ENCODE data around the gene GTPBP1.

GTPBP1 gene

DNA sequence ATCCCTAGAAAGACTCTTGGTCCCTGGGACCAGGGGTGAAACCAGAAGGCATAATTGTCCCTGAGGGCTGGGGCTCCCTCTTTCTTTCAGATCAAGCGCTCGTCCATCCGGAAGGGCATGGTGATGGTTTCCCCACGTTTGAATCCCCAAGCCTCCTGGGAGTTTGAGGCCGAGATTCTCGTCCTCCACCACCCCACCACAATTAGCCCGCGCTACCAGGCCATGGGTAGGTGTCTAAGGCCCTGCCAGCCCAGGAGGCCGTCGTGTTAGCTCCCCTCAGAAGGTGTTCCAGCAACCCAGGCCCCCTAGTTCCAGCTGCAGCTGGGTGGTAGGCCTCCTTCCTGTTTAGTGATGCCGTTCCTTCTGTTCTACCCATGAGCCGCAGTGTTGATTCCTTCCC lies 21.4 kb downstream of the GTPBP1 start:
- DNase-seq (ENCODE audit: low read depth), result no peak

DNA sequence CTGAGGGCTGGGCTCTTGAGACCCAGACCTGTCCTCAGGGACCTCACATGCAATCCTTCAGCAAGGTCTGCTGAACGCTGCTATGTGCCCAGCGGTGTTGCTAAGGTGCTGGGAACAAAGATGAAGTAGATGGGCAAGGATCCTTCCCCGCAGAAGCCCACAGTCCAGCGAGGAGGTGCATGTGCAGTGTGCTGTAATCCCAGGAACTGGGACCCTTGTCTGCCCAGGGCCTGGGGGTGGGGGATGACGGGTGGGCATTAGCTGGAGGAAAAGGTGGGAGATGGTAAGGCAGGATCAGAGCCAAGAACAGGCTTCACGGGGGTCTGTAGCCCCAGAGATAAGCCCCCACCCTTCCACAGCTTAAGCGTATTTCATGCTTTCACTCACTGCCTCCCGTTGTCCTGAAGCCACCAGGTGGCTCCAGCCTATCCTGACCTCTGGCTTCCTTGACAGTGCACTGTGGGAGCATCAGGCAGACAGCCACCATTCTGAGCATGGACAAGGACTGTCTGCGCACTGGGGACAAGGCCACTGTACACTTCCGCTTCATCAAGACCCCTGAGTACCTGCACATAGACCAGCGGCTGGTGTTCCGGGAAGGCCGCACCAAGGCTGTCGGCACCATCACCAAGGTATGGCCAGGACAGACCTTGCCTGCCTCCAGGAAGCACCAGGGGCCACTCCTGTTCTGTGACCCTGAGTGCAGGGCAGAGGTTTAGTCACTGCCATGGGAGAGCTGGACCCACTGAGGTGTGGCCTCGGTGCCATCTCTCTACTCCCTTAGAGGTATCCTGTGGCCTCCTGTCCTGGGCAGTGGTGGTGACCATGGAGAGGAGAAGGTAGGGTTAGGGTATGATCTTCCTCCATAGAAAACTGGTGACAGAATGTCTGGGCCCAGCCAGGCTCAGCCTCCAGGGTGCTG lies 22.0 kb downstream of the GTPBP1 start:
- no peak for DNase-seq (ENCODE audit: low read depth)

DNA sequence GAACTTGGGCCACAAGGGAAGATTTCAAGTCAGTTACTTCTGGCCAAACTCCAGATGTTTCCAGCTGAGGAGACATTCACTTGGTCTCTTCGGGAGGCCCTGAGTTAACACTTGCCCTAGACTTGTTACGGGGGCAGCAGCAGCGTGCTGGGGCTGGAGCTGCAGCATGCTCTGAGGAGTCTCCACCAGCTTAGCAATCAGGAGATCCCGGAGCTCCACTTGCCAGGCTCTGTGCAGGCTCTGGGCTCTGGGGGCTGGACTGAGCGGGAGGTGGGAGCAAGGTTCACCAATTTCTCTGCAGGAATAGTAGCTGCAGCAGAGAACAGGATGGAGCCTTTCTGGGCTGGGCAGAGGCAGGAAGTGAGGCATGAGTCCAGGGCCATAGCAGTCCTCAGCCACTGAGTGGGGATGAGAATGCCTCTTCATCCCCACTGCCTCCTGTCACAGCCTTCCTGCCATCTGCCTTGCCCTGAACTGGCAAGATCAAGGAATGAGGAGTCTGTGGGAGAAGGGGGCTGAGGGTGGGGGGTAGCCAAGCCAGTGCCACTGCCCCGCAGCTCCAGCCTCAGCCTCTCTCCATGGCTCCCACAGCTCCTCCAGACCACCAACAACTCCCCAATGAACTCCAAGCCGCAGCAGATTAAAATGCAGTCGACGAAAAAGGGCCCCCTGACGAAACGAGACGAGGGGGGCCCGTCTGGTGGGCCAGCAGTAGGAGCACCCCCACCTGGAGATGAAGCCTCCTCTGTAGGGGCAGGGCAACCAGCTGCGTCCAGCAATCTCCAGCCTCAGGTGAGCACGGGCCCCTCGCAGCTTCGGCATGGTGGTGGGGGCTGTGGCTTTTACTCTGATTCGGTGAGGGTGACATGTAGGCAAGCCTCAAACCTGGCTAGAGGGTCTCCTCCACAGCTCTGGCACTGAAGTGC lies 23.4 kb downstream of the GTPBP1 start:
- DNase-seq (ENCODE audit: low read depth), result no peak

DNA sequence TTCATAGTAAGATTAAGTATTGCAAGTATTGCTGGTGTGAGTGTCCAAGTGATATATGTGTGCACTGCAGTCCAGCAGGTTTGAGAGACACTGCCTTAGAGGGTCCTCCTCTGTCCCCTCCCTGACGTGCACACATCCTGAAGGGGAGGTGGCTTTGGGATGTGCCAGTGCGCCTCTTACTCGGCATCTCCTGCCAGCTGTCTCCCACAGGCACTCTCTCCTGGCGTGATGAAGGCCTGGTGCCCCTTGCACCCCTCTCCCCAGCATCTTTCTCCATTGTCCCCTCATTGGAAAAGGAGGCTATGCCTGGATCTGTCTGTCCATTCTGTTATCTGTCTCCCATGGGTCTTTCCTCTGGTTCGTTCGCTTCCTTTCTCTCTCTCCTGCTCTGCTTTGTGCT lies 24.2 kb downstream of the GTPBP1 start:
- no peak for DNase-seq (ENCODE audit: low read depth)

DNA sequence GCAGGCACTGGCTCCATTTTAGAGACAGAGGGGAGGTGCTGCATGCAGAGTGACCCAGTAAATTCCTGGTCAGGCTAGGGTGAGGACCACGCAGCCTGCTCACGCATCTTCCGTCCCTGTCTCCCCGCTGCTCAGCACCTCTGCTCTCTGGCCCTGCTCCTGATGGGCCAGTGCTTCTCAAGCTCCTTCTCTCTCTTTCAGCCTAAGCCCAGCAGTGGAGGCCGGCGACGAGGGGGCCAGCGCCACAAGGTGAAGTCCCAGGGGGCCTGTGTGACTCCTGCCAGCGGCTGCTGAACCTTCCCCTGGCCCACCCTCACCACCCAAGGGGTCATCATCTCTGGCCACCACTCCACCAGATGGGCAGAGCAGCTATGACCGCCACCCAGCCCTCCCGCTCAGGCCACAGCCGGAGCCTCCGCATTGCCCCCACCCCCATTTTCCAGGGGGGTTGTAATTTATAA lies 24.7 kb downstream of the GTPBP1 start:
- DNase-seq (ENCODE audit: low read depth), result no peak

DNA sequence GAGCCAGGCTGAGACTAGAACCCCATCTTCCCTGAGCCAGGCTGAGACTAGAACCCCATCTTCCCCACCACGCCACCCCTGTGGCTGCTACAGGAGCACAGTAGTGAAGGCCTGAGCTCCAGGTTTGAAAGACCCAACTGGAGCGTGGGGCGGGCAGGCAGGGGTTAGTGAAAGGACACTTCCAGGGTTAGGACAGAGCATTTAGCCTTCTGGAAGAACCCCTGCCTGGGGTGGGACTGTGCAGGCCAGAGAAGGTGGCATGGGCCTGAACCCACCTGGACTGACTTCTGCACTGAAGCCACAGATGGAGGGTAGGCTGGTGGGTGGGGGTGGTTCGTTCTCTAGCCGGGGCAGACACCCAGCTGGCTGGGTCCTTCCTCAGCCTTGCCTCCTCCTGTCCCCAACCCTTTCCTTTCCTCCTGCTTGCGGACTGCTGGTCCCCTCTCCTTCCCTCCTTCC lies 26.0 kb downstream of the GTPBP1 start:
- no peak for DNase-seq (ENCODE audit: low read depth)

DNA sequence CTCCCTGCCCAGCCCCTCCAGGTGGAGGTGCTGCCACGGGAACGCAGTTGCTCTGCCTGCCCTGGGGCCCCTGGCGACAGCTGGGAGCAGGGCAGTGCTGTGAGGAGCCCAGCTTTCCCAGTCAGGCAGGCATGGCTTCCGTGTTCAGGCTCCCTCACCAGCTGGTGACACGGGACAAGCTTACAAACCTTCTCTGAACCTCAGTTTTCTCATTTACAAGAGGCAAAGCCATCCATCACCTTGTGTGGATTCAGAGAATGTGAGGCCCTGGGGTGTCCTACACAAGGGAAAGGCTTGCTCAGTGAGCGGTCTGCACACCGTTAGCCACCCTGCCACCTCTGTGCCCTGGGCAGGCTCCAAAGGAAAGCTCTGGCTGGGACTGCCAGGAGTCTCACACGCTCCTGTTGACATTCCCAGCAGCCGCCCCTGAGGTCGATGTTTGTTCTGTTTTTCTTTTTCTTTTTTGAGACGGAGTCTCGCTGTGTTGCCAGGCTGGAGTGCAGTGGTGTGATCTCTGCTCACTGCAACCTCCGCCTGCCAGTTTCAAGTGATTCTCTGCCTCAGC lies 26.6 kb downstream of the GTPBP1 start:
- DNase-seq (ENCODE audit: low read depth), result no peak

DNA sequence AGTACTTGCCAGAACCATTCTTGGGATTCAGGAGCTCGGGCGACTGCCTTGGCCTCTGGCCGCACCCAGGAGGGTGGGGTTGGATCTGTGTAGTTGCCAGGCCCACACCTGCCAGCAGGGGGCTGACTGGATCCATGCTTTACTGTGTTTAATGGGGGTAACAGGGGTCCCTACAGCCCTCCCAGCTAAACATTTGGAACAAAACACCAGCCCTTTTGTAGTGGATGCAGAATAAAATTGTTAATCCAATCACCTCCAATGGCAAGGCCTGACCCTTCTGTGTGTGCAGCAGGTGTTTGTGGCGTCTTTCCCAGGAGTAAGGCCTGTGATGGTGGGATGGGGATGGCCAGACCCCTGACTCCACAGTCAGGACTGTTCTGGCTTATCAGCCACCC lies 27.6 kb downstream of the GTPBP1 start:
- no peak for DNase-seq (ENCODE audit: low read depth)

DNA sequence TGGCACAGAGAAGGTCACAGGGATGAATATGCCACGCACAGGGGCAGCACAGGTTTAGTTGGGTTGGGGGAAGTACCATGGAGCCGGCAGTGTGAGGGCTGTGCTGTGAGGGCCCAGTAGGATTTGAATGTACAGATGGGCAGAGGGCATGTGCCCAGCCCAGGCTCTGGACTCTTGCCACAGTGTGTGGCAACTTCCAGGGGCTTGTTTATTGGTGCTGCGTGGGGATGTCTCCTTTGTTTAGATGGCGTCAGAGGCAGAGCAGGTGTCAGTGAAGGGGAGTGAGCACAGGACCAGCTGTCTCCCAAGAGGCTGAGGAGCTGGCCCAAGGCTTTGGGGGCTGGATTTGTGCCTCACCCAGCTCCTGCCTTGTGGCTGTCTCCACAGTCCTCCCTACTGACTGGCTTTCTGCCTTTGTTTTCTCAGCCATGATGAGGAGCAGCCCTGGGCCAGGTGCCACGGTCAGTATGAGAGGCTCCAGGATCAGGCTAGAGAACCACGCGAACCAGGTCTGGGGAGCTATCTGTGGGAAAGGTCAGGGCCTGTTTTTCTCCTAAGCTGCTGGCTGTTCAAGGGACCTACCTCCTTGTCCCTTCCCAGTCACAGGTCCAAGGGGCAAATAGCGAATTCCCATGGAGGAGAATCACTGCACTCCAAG lies 28.1 kb downstream of the GTPBP1 start:
- no peak for DNase-seq (ENCODE audit: low read depth)

DNA sequence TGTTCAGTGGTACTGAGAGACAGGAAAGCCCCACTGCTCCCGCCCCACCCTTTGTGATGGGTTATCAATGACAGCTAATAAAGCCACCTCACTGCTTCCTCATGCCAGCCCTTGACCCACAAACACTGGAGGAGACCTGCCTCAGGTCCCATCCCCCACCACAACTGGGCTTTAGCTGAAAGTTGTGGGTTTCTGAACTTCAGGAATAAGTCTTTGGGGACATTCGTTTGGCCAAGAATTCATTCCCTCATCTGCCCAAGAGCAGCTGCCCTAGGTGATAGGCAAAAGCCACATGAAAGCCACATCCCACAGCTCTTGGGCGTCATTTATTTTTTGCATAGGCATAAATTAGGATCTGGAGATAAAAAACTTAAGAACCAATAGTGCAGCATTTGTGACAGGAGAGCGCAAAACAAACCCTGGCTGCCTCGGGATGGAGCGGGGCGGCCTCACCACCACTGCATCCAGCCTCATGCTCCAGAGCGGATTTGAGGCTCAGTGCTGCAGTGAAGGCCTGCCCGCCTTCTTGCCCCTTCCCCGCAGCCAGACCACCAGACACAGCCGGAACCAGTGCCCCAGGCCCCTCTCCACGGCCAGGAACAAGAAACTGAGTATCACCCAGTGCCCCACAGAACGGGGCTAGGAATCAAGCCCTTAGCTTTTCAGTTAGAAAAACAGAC lies 28.8 kb downstream of the GTPBP1 start:
- no peak for DNase-seq (ENCODE audit: low read depth)

DNA sequence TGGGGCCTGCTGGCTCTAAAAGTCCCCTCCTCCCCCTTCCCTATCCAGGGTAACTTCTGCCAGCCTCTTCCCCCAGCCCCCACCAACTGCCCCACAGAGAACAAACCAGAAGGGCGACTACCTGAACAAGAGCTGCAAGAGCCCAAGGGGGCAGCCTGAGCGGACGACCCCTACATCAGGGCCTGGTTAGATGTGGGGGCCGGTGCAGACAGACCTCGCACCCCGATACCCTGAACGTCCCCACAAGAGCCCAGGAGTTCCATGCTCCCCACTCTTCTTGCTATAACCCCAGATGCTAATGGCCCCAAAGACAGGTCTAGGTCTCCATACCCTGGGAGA lies 29.4 kb downstream of the GTPBP1 start:
- no peak for DNase-seq (ENCODE audit: low read depth)

DNA sequence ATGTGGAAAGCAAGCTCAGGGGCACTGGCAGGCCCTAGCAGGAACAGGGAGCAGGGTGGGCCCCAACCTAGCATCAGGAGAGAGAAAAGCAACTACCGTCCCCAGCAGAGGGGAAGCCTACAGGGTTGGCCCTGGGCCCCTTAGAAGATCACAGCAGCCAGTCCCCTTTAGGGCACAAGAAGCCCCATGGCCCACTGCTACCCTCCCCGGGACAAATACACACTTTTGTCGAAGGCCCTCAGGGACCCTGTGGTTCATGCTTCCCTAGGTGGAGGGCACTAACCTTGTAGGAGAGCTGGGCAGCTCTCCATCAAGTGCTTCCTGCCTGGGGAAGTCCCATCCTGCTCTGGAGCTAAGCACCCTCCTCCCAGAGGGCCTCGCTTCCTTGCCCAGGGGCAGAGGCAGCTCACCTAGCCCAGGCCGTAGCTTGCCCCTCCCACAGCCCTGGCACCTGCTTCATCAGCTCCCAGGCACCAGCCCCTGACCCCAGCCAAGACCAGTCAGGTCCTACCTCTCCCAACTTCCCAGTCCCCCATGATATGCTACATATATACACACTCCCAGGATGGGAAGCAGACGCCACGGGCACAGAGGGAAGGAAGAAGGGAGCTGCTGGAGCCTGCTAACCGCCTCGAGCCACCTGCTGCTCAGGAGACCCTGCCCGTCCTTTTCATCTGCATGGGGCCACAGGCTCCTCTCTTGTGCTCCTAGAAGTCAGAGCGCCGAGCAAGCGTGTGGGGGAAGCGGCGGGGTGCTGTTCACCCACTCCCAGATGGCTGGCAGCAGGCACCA lies 29.9 kb downstream of the GTPBP1 start:
- DNase-seq (ENCODE audit: low read depth), result no peak

DNA sequence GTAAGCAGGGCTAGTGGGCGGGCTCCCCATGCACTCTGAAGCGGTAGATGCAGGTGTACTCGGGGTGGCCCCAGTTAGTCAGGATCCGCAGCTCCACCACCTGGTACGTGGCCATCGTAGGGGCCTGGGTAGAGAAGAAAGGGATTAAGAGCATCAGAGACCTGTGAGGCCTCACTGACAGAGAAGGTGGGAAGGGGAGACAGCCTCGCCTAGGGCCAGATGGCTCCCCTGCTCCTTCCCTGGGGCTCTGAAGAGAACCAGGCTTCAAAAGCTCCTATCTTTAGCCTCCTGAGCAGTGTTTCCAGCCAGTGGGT lies 30.5 kb downstream of the GTPBP1 start:
- no peak for DNase-seq (ENCODE audit: low read depth)

DNA sequence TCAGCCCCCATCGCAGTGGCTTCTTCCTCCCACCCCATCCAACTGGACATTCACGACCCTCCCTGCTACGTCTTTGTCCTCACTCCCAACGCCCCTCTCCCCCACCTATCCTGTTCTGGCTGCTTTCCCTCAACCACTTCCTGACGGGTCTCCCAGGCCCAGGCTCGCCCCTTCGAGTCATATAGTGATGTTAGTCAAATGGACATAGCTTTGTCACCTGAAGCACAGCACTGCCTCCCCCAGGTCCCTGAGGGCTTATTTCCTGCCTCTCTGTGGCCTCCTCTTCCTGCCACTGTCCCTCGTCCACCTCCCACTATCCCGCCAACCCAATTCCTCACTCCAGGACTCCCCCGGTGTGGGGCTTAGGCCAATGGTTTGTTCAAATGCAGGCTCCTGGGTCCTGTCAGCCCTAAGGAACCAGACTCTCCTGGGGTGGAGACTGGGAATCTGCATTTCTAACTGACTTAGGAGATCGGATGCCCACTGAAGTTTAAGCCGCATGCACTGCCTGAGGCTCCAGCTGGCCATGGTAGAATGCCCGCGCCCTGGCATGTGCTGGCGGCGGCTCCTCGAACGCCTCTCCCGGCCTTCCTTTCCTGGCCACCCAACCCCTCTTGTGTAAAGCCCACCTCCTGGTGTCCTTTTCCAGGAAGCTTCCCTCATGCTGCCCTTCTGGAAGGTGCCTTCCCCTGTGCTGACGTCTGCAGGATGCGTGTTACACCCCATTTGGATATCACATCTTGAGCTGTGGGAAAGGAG lies 31.7 kb downstream of the GTPBP1 start:
- DNase-seq (ENCODE audit: low read depth), result no peak

DNA sequence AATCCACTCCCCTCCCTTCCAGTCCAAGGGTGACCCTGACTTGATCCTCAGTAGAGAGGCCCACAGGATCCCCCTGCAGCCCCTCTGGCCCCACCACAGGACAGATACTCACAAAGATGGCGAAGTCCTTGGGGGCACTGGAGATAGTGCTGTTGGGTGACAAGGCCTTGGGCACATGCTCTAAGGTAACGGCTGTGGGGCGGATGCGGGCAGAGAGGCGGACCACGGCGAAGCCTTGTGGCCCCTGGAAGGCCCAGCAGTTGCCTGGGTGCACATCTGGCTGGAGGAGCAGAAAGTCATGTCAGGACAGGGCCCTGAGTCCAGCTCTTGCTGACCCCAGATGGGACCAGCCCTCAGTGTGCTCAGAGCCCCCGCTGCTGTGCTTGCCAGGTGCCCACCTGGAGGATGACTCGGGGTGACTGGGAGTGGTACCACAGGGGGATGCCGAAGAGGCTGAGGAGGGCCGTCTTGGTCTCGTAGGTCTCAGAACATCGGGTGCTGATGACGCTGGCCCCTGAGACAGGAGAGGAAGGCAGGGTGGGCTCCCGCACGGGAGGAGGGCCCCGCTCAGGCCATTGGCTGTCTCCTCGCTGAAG lies 32.8 kb downstream of the GTPBP1 start:
- DNase-seq (ENCODE audit: low read depth), result no peak

DNA sequence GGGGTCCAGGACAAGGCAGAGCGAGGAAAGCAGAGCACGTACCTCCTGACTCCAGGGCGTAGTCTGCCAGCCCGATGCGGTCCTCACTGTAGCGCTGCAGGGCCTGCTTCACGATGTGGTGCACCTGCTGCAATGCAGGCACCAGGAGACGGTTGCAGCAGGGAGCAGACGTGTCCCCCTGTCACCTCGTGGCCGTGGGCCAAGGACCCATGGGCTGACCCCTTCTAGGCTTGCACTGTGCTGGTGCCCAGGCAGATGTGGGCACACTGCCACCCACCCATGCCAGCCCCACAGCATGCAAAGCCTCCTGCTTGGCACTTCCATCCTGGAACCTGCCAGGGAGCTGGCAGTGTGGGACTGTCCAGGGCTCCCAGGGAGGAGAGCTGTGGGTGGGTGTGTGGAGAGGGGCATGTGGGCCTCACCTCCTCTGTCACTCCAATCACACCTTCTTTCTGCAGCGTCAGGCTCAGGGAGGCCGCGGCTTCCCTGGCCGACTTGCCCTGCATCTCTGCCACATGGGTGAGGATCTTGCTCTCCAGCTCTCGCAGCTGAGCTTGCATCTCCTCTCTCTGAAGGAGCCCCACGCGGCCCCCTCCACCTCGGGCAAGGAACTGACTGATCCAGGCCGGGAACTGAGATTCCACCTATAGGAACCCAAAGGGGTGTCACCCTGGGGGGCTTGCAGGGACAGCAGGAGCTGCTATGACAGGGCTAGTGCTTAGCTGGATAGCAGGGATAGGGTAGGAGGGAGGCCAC lies 33.7 kb downstream of the GTPBP1 start:
- DNase-seq (ENCODE audit: low read depth), result no peak

DNA sequence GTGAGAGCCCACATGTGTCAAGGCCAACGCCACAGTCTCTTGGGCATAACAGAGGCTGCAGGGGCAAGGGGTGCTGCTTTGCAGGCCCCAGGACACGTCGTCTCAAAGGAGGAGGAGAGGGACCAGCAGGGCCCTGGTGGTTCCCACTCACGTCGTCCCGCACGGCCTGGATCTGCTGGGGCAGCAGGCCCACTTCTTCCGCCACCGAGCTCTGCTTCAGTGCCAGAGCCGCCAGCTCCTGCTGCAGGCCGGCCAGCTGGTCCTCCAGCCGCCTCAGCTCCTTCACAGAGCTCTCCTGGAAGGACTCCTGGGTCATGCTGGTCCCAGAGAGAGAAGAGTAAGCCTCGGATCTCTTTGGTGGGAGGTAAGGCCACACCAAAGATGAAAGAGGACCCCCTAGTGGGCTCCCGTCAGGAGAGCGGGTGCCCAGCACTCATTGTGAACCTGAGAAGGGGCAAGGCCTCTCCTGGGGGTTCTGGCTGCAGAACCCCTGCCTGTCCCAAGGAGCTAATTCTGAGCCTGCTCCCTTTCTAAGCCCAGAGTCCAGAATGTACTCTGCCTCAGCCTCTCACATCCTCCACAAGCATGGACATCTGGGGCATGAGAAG lies 34.5 kb downstream of the GTPBP1 start:
- no peak for DNase-seq (ENCODE audit: low read depth)

DNA sequence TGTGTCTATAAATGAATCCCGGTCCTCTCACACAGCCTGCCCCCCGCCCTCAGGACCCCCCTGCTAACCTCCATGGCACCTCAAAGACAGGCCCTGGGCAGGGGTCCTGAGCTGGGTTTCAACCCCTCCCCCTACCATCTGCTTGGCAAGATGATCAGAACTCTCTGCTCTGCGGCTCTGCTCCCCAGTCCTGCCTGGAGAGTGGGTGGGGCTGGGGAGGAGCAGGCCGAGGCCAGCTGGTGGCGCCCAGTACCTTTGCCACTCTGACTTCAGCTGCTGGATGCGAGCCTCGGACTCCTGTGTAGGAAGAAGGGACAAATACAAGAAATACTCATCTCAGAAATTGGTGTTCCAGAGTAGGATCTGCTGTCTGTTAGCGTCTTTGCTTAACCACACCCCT lies 35.0 kb downstream of the GTPBP1 start:
- no peak for DNase-seq (ENCODE audit: low read depth)

DNA sequence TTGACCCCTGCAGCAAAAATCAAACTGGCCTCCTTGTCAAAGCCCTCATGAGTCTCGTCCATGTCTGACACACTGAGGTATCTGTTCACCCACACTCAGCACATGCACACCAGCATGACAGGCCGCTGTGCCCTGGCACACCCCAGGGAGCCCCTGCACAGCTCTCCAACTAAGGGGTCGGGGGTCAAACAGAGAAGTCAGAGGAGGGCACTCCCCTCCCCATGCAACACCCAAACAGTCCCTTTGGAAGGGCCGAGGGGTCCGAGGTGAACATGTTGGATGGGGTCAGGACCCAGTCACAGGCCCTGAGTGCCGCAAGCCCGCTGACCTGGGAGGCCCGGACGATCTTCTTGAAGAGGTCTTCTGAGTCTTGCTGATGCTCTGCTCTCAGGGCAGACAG lies 35.4 kb downstream of the GTPBP1 start:
- no peak for DNase-seq (ENCODE audit: low read depth)
